ENCODE measurements around the gene ZIC1. TPM values are rescaled to one million over a fixed set of nuclear protein-coding genes. Genes with fewer than 3 reads are reported as not detected.

ZIC1 gene
- total RNA-seq, 4 donors from 2014 or later, result not detected

DNA sequence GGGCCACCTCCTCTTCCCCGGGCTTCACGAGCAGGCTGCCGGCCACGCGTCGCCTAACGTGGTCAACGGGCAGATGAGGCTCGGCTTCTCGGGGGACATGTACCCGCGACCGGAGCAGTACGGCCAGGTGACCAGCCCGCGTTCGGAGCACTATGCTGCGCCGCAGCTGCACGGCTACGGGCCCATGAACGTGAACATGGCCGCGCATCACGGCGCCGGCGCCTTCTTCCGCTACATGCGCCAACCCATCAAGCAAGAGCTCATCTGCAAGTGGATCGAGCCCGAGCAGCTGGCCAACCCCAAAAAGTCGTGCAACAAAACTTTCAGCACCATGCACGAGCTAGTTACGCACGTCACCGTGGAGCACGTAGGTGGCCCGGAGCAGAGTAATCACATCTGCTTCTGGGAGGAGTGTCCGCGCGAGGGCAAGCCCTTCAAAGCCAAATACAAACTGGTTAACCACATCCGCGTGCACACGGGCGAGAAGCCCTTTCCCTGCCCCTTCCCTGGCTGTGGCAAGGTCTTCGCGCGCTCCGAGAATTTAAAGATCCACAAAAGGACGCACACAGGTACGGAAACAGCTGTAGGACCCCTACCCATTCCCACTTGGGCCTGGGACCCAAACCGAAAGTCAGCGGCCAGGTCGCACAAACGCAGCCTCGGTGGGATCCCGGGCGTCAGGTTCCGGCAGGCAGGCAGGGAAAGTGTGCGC lies 1.5 kb downstream of the ZIC1 start:
- TF ChIP-seq CTCF (IDR thresholded peaks at IDR 0.05) (no peak), POLR2A (IDR thresholded peaks at IDR 0.05; ENCODE audit: low read depth) (no peak), EP300 (IDR thresholded peaks at IDR 0.05) (no peak), POLR2AphosphoS5 (IDR thresholded peaks at IDR 0.05) (no peak)
- Histone ChIP-seq H3K4me1 (peaks cover 37 to 78% (median 56%) of the 10 kb centered on the region in 4 donors), H3K27me3 (peaks cover 9 to 100% (median 98%) of the 10 kb centered on the region in 4 donors), H3K4me3 (peak overlapping the region; percentile 29 to 47 (median 38)), H3K9me3 (peaks cover 0 to 14% (median 0%) of the 10 kb centered on the region in 4 donors), H3K36me3 (no peaks in the 10 kb centered on the region), H3K27ac (replicated peaks in 1 of 4) (no peak overlapping the region)
- intact Hi-C loops (cut with DNase I), result loop anchor here (5.0 kb wide), 1 partner anchor 33 kb away; no protein-coding TSS in a partner anchor
- DNase-seq (ENCODE audit: extremely low spot score), result peak; percentile 70
- 10% methylated on average over 29 of the region's 61 CpGs for WGBS

GRCh38 chr3:147411238-147411814 lies 2.2 kb downstream of the ZIC1 start:
- DNase-seq (ENCODE audit: extremely low spot score), result peak; percentile 55
- peaks cover 0 to 17% (median 0%) of the 10 kb centered on the region in 4 donors for H3K9me3 ChIP-seq
- peak overlapping the region; percentile 29 to 47 (median 38) for H3K4me3 ChIP-seq
- H3K4me1 ChIP-seq, result peaks cover 37 to 72% (median 56%) of the 10 kb centered on the region in 4 donors
- WGBS, result 7% methylated on average over 14 of the region's 14 CpGs
- intact Hi-C loops (cut with DNase I), result loop anchor here (5.0 kb wide), 1 partner anchor 34 kb away; no protein-coding TSS in a partner anchor
- no peak overlapping the region for H3K27ac ChIP-seq (replicated peaks in 1 of 4)
- no peaks in the 10 kb centered on the region for H3K36me3 ChIP-seq
- peaks cover 9 to 100% (median 97%) of the 10 kb centered on the region in 4 donors for H3K27me3 ChIP-seq
- TF ChIP-seq POLR2A (IDR thresholded peaks at IDR 0.05; ENCODE audit: low read depth) (no peak), POLR2AphosphoS5 (IDR thresholded peaks at IDR 0.05) (no peak), EP300 (IDR thresholded peaks at IDR 0.05) (no peak), CTCF (IDR thresholded peaks at IDR 0.05) (no peak)

DNA sequence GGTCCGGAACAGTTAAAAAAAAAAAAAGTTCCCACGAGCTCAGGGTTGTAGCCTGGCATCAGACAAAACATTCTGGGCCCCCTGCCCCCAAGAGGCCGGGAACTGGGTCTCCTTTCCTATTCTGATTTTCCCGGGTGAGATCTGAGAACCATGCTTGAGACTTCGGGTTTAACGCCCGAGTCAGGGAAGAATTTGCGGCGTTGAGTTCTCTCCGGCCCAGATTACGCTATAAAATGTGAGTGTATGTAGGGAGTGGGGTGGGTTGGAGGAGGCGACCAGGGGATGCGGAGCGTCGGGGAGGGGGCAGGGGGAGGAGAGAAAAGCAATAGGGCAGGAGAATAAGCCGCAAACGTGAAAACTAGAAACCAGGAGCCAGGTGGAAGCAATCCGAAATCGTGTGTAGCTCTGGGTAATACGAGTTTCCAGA lies 2.7 kb downstream of the ZIC1 start:
- WGBS, result 11% methylated on average over 20 of the region's 20 CpGs
- H3K9me3 ChIP-seq, result peaks cover 0 to 17% (median 0%) of the 10 kb centered on the region in 4 donors
- intact Hi-C loops (cut with DNase I), result loop anchor here (5.0 kb wide), 1 partner anchor 35 kb away; no protein-coding TSS in a partner anchor
- H3K36me3 ChIP-seq, result no peaks in the 10 kb centered on the region
- no peak for TF ChIP-seq CTCF (IDR thresholded peaks at IDR 0.05)
- no peak for TF ChIP-seq POLR2AphosphoS5 (IDR thresholded peaks at IDR 0.05)
- no peak for TF ChIP-seq POLR2A (IDR thresholded peaks at IDR 0.05; ENCODE audit: low read depth)
- no peak for TF ChIP-seq EP300 (IDR thresholded peaks at IDR 0.05)
- peaks cover 9 to 100% (median 93%) of the 10 kb centered on the region in 4 donors for H3K27me3 ChIP-seq
- no peak overlapping the region for H3K4me3 ChIP-seq
- DNase-seq (ENCODE audit: extremely low spot score), result no peak
- no peak overlapping the region for H3K27ac ChIP-seq (replicated peaks in 1 of 4)
- H3K4me1 ChIP-seq, result peaks cover 37 to 69% (median 56%) of the 10 kb centered on the region in 4 donors

DNA sequence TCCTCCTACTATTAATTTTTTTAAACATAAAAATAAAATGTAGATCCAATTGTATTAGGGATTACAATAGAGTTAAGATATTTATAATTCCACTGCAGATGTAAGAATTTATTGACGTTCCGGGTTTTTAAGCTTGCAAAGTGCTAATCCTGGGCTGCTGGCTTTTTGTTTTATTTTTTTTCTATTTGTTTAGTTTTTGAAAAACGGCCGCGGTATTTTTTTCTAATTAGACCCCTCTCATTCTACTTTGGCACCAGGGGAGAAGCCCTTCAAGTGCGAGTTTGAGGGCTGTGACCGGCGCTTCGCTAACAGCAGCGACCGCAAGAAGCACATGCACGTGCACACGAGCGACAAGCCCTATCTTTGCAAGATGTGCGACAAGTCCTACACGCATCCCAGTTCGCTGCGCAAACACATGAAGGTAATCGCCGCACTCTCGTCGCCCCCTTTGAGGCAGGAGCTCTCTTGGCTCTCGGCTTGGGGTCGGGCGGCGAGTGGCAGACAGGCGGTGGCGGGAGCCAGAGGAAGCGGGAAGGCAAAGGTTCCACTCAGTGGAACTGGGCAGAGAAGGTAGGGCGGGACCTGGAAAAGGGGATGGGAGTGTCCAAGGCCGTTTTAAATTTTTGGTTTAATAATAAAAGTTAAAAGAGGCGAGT lies 3.2 kb downstream of the ZIC1 start:
- TF ChIP-seq CTCF (IDR thresholded peaks at IDR 0.05) (no peak), POLR2A (IDR thresholded peaks at IDR 0.05; ENCODE audit: low read depth) (no peak), EP300 (IDR thresholded peaks at IDR 0.05) (no peak), POLR2AphosphoS5 (IDR thresholded peaks at IDR 0.05) (no peak)
- 27% methylated on average over 32 of the region's 32 CpGs for WGBS
- no peaks in the 10 kb centered on the region for H3K36me3 ChIP-seq
- peaks cover 9 to 100% (median 91%) of the 10 kb centered on the region in 4 donors for H3K27me3 ChIP-seq
- H3K4me3 ChIP-seq, result no peak overlapping the region
- H3K9me3 ChIP-seq, result peaks cover 0 to 17% (median 0%) of the 10 kb centered on the region in 4 donors
- intact Hi-C loops (cut with DNase I), result loop anchor here (5.0 kb wide), 1 partner anchor 35 kb away; no protein-coding TSS in a partner anchor
- H3K27ac ChIP-seq (replicated peaks in 1 of 4), result no peak overlapping the region
- DNase-seq (ENCODE audit: extremely low spot score), result no peak
- H3K4me1 ChIP-seq, result peaks cover 33 to 63% (median 51%) of the 10 kb centered on the region in 4 donors
